Fibroblast of pulmonary artery (primary cell): ENCODE data around the gene FRMD1.

Source experiments
- DNase-seq: peaks from one replicate; pipeline ENCODE4 v3.0.0-alpha.2; 2010; ENCODE audit warnings: low read depth
- H3K4me3 ChIP-seq: replicated peaks from 2 replicates; pipeline ENCODE4 v1.5.1; 2011; ENCODE audit warnings: low read depth, mild to moderate bottlenecking, control low read depth, low read length, moderate library complexity
- CTCF ChIP-seq: IDR thresholded peaks from 2 replicates; pipeline ENCODE4 v1.5.1; 2011; ENCODE audit warnings: mild to moderate bottlenecking, control low read depth, low read length, inconsistent platforms; ENCODE audit errors: missing control alignments

Gene FRMD1

GRCh38 chr6:168016721-168017525 lies 62.1 kb downstream of the FRMD1 start:
- DNase-seq, result no peak
- no peak for TF ChIP-seq CTCF
- no peak overlapping the region for H3K4me3 ChIP-seq

- no peak for DNase-seq
- no peak for TF ChIP-seq CTCF
- no peak overlapping the region for H3K4me3 ChIP-seq
These were observed 62.8 kb downstream of the FRMD1 start for GRCh38 chr6:168016176-168016620.

DNA sequence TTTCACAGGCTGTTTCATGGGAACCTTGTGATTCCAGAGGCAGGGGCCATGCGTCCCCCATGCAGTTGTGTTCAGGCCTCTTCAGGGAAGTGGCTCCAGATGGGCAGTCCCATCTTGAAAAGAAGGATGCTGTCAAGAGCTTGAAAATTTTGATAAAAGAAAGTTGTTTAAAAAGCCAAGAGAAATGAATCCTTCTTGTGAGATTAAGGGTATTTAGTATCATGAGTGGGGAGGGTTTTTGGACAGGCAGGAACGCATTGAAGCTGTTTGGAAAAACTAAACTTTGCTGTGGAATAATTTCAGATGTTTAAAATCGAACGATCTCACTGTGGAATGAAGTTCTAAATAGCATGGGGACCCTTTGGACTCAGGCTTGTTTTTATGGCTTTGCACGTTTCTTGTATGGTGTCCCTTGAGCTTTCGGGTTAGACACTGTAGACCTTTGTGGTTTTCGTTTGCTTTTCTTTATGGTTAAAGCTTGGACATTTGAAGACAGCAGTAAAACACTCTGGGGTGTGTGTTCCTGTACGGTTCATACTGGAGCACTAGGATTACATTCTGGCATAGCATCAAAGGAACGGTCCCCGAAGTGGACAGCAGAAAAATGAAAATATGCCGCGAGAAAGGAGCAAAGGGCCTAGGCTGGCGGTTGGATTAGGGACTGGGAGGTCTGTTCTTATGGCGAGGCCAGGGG lies 63.4 kb downstream of the FRMD1 start:
- no peak overlapping the region for H3K4me3 ChIP-seq
- DNase-seq, result no peak
- TF ChIP-seq CTCF, result no peak

GRCh38 chr6:168015009-168015408 lies 64.0 kb downstream of the FRMD1 start:
- no peak for DNase-seq
- TF ChIP-seq CTCF, result no peak
- no peak overlapping the region for H3K4me3 ChIP-seq

DNA sequence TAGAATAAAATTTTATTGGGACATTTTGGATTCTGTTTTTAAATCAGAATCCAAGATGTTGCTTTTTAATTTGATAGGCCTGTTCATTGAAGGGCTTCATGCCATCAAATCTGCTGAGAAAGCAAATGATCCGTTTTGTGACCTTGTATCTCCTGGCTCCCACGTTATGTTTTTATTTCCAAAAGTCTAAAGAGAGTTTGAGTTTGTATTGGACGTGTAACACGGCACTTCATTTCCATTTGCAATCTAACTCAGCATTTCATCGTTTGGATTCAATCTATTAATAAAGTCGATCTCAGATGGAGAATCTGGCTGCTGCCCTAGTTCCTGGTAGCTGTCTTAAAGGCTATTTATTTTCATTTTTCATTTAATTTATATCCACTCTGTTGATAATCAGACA lies 64.6 kb downstream of the FRMD1 start:
- no peak for DNase-seq
- no peak overlapping the region for H3K4me3 ChIP-seq
- TF ChIP-seq CTCF, result no peak

GRCh38 chr6:168013250-168013915 lies 65.6 kb downstream of the FRMD1 start:
- DNase-seq, result no peak
- TF ChIP-seq CTCF, result no peak
- no peak overlapping the region for H3K4me3 ChIP-seq
